Smooth muscle cell (in vitro differentiated cells): Measurements from ENCODE around the gene HOXB4. TPM values are rescaled to one million over a fixed set of nuclear protein-coding genes. Genes with fewer than 3 reads are reported as not detected.

Source experiments
- DNase-seq: peaks from one replicate; lab custom pipeline; 2025; ENCODE audit not compliant: unreplicated experiment; lab: John Stamatoyannopoulos, UW
- H2AFZ ChIP-seq: fragments of 200-600 bp; sonication (generic); 2 replicates; pipeline ENCODE4 v1.6.0; 2016; ENCODE audit warnings: antibody characterized with exemption, low read depth, mild to moderate bottlenecking
- H3F3A ChIP-seq: fragments of 200-600 bp; sonication (generic); 2 replicates; pipeline ENCODE4 v1.6.0; 2017; ENCODE audit warnings: antibody characterized with exemption, low read depth
- H3K27ac ChIP-seq: fragments of 200-600 bp; sonication (generic); 2 replicates; pipeline ENCODE4 v1.5.1; 2016; ENCODE audit warnings: low read depth, mild to moderate bottlenecking
- H3K27me3 ChIP-seq: fragments of 200-600 bp; sonication (generic); 2 replicates; pipeline ENCODE4 v1.6.1; 2016; ENCODE audit warnings: low read depth, mild to moderate bottlenecking
- H3K36me3 ChIP-seq: fragments of 200-600 bp; sonication (generic); 2 replicates; pipeline ENCODE4 v1.5.1; 2016; ENCODE audit warnings: low read depth
- H3K4me1 ChIP-seq: fragments of 200-600 bp; sonication (generic); 2 replicates; pipeline ENCODE4 v1.5.1; 2016; ENCODE audit warnings: low read depth
- H3K4me2 ChIP-seq: fragments of 200-600 bp; sonication (generic); 2 replicates; pipeline ENCODE4 v1.6.0; 2016; ENCODE audit warnings: mild to moderate bottlenecking
- H3K4me3 ChIP-seq: fragments of 200-600 bp; sonication (generic); 2 replicates; pipeline ENCODE4 v1.5.1; 2016; ENCODE audit warnings: mild to moderate bottlenecking
- H3K79me2 ChIP-seq: fragments of 200-600 bp; sonication (generic); 2 replicates; pipeline ENCODE4 v1.6.0; 2016; ENCODE audit warnings: low read depth, mild to moderate bottlenecking
- H3K9ac ChIP-seq: fragments of 200-600 bp; sonication (generic); 2 replicates; pipeline ENCODE4 v1.6.0; 2016; ENCODE audit warnings: low read depth
- H3K9me3 ChIP-seq: fragments of 200-600 bp; sonication (generic); replicated peaks from 2 replicates; pipeline ENCODE4 v1.5.1; 2016; ENCODE audit warnings: low read depth
- H4K20me1 ChIP-seq: fragments of 200-600 bp; sonication (generic); 2 replicates; pipeline ENCODE4 v1.6.0; 2016; ENCODE audit warnings: low read depth
- CTCF ChIP-seq: fragments of 200-600 bp; sonication (generic); IDR thresholded peaks from 2 replicates; pipeline ENCODE4 v1.5.1; 2017; ENCODE audit warnings: borderline replicate concordance, mild to moderate bottlenecking, antibody characterized with exemption; ENCODE audit not compliant: insufficient read depth, poor library complexity, severe bottlenecking
- WGBS: methylation state at CpG from one replicate; pipeline ENCODE4 v1.1.7; 2016; ENCODE audit warnings: low lambda C conversion rate; 5-methylcytosine and 5-hydroxymethylcytosine counted together
- polyA plus RNA-seq: library from polyadenylated mRNA; unstranded; fragments of >200 nt; fragmentation: Nextera tagmentation; extraction: Ambion mirVana; gene quantifications from 2 replicates; pipeline ENCODE4 v1.2.1, GENCODE V29; 2016
- total RNA-seq: library from RNA; depleted of rRNA; stranded (reverse); fragments of >200 nt; gene quantifications from 2 replicates; pipeline ENCODE4 v1.2.3, GENCODE V29; 2014

HOXB4 gene
- total and polyA plus RNA-seq, 2 experiments from 2014 or later = 0.96 to 2.6 TPM

- Histone ChIP-seq H3K36me3 (no peaks in the 10 kb centered on the region), H4K20me1 (peaks cover 16% of the 10 kb centered on the region), H3K4me2 (peak overlapping the region; percentile 98), H3K9me3 (no peaks in the 10 kb centered on the region), H2AFZ (peak overlapping the region; percentile 22), H3K27ac (peak overlapping the region; percentile 79), H3K4me1 (peaks cover 7% of the 10 kb centered on the region), H3K27me3 (peaks cover 36% of the 10 kb centered on the region), H3F3A (peaks cover 13% of the 10 kb centered on the region), H3K79me2 (peaks cover 65% of the 10 kb centered on the region), H3K4me3 (peak overlapping the region; percentile 69), H3K9ac (peak overlapping the region; percentile 45)
- 2% methylated on average over 12 of the region's 15 CpGs for WGBS
- no peak for TF ChIP-seq CTCF
- DNase-seq = no peak
Observed at GRCh38 chr17:48612456-48612853, 34.3 kb upstream of the HOXB4 start.

- Histone ChIP-seq H3K79me2 (peaks cover 69% of the 10 kb centered on the region), H3K9me3 (no peaks in the 10 kb centered on the region), H3K36me3 (no peaks in the 10 kb centered on the region), H3K27ac (peak overlapping the region; percentile 79), H3K4me2 (peak overlapping the region; percentile 98), H3K4me3 (peak overlapping the region; percentile 69), H3K27me3 (peaks cover 30% of the 10 kb centered on the region), H2AFZ (no peak overlapping the region), H3K9ac (peak overlapping the region; percentile 45), H4K20me1 (peaks cover 11% of the 10 kb centered on the region), H3F3A (peaks cover 13% of the 10 kb centered on the region), H3K4me1 (peaks cover 7% of the 10 kb centered on the region)
- no peak for TF ChIP-seq CTCF
- DNase-seq = no peak
- 2% methylated on average over 36 of the region's 36 CpGs for WGBS
Observed at GRCh38 chr17:48611681-48612455, 33.7 kb upstream of the HOXB4 start.

GRCh38 chr17:48611213-48611612 lies 33.1 kb upstream of the HOXB4 start:
- no peak for TF ChIP-seq CTCF
- no peaks in the 10 kb centered on the region for H3K36me3 ChIP-seq
- H3K9ac ChIP-seq = peak overlapping the region; percentile 74
- no peak for DNase-seq
- peak overlapping the region; percentile 79 for H3K27ac ChIP-seq
- H3K4me1 ChIP-seq = peaks cover 7% of the 10 kb centered on the region
- H3K79me2 ChIP-seq = peaks cover 71% of the 10 kb centered on the region
- H3K4me3 ChIP-seq = peak overlapping the region; percentile 69
- WGBS = 2% methylated on average over 22 of the region's 22 CpGs
- H3K9me3 ChIP-seq = no peaks in the 10 kb centered on the region
- peak overlapping the region; percentile 98 for H3K4me2 ChIP-seq
- peaks cover 4% of the 10 kb centered on the region for H4K20me1 ChIP-seq
- H3F3A ChIP-seq = peaks cover 13% of the 10 kb centered on the region
- H3K27me3 ChIP-seq = peaks cover 24% of the 10 kb centered on the region
- H2AFZ ChIP-seq = peak overlapping the region; percentile 80
